ENCODE results near the gene IL11.

DNA sequence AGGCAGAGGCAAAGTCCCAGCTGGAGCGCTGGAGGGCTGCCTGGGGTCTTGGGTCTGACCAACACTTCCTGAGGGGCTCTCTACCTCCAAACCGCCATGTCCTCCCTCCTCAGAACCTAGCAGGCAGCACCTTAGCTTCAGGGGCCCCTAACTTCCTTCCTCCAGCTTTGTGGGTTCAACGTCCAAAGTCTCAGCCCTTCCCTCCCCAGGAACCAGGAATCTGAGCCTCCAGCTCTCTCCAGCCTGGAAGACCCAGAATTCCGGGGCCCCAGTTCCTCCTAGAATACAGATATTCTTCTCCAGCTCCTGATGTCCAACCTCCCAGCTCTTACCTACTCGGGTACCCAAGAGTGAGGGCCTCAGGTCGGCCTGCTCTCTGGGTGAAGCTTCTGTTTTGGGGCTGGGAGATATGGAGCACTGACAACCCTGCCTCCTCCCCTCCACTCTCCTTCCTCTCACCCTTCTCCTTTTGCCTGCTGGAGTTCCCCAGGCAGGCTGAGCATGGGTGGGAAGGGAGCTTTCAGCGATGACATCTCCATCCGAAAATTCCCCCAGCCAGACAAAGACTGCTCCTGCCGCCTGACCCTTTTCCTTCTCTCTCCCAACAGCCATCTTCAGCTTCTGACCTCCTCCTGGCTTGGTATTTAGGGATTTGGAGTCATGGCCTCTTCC is 48.7 kb downstream of the IL11 start:
- TF ChIP-seq, protein P1, sequence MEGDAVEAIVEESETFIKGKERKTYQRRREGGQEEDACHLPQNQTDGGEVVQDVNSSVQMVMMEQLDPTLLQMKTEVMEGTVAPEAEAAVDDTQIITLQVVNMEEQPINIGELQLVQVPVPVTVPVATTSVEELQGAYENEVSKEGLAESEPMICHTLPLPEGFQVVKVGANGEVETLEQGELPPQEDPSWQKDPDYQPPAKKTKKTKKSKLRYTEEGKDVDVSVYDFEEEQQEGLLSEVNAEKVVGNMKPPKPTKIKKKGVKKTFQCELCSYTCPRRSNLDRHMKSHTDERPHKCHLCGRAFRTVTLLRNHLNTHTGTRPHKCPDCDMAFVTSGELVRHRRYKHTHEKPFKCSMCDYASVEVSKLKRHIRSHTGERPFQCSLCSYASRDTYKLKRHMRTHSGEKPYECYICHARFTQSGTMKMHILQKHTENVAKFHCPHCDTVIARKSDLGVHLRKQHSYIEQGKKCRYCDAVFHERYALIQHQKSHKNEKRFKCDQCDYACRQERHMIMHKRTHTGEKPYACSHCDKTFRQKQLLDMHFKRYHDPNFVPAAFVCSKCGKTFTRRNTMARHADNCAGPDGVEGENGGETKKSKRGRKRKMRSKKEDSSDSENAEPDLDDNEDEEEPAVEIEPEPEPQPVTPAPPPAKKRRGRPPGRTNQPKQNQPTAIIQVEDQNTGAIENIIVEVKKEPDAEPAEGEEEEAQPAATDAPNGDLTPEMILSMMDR (IDR thresholded peaks at IDR 0.05; ENCODE audit: control extremely low read depth in 1 of 3, insufficient read depth in 1 of 3, low read depth in 1 of 3, low read length in 3 of 3) = no peak
- no peak for TF ChIP-seq SIN3A (conservative IDR thresholded peaks at IDR 0.05 in 1 of 2, IDR thresholded peaks at IDR 0.05 in 1 of 2; ENCODE audit: low read depth in 1 of 2, low read length in 2 of 2)
- TF ChIP-seq POLR2A (IDR thresholded peaks at IDR 0.05; ENCODE audit: control extremely low read depth in 1 of 2, low read depth in 2 of 2, low read length in 2 of 2) = no peak
- no peak for TF ChIP-seq EZH2 (IDR thresholded peaks at IDR 0.05; ENCODE audit: low read depth, low read length, severe bottlenecking)
- TF ChIP-seq TAF1 (IDR thresholded peaks at IDR 0.05; ENCODE audit: low read depth, low read length) = no peak
- no peak for TF ChIP-seq MAFK (IDR thresholded peaks at IDR 0.05; ENCODE audit: low read depth, low read length)
- no peak for TF ChIP-seq HDAC2 (IDR thresholded peaks at IDR 0.05; ENCODE audit: borderline replicate concordance in 1 of 2, low read depth in 2 of 2, low read length in 2 of 2)
- no peak for TF ChIP-seq PHF8 (conservative IDR thresholded peaks at IDR 0.05; ENCODE audit: low read depth, low read length)
